ENCODE results near the gene RPS15. TPM values are rescaled to one million over a fixed set of nuclear protein-coding genes. Genes with fewer than 3 reads are reported as not detected.

Gene RPS15
- total and polyA plus RNA-seq, 9 of the 15 experiments (the other 6 are each of a cell fraction or from before 2014, with no cell fraction given), result 605 to 2,791 (median 957) TPM

DNA sequence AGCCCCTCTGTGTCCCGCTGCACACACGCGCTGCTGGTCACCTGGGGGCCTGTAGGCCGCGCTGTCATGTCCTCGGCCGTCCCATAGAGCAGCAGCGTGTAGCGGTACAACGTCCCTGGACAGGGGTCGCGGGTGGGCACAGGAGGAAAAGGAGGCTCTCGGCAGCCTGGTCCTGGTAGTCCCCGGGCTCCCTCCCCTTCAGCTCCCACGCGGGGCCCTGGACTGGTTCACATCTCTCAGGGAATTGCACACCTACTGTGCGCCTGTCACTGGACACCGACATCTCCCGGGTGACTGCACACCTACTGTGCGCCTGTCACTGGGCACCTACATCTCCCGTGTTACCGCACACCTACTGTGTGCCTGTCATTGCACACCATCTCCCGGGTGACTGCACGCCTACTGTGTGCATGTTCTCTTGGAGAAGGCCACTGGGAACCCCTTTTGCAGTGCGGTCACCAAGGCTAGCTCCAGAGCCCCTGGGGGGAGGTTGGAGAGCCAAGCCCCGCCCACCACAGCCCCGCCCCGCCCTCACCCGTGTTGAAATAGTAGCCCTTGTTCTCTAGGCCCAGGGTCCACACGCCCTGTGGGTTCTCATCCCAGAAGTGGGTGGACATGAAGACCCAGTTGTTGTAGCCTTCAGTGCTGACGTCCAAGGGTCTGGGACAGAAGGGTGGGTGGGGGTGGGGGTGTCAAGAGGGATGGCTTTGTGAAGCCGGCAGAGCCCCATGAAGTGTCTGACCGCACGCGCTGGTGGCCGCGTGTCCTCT lies 44.4 kb downstream of the RPS15 start (continued):
- TF ChIP-seq HDAC1 (IDR thresholded peaks at IDR 0.05) (peak; percentile 59 to 77; a peak in 3 of 4 replicates), HDAC2 (IDR thresholded peaks at IDR 0.05) (0 out of 2 replicates have a peak, but pooled peaks have one; percentile 53), ELF4 (CRISPR knock-in tag; IDR thresholded peaks at IDR 0.05) (no peak), BRD4 (IDR thresholded peaks at IDR 0.05) (no peak), ZFX (CRISPR knock-in tag; IDR thresholded peaks at IDR 0.05) (no peak), ZBTB33 (CRISPR knock-in tag; IDR thresholded peaks at IDR 0.05) (peak; percentile 100)
- TF ChIP-seq, protein P1, sequence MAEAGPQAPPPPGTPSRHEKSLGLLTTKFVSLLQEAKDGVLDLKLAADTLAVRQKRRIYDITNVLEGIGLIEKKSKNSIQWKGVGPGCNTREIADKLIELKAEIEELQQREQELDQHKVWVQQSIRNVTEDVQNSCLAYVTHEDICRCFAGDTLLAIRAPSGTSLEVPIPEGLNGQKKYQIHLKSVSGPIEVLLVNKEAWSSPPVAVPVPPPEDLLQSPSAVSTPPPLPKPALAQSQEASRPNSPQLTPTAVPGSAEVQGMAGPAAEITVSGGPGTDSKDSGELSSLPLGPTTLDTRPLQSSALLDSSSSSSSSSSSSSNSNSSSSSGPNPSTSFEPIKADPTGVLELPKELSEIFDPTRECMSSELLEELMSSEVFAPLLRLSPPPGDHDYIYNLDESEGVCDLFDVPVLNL (CRISPR knock-in tag; IDR thresholded peaks at IDR 0.05; ENCODE audit: low read depth), result no peak; the same call in 1 of the 2 replicates

Measured in K562 (cell line).